Esophagus muscularis mucosa (tissue), 4 donors: ENCODE data around the gene IL18R1. TPM values are rescaled to one million over a fixed set of nuclear protein-coding genes. Genes with fewer than 3 reads are reported as not detected.

Experiments used
- DNase-seq: peaks from one replicate; pipeline ENCODE4 v3.0.0-alpha.2; 2017; ENCODE audit errors: extremely low spot score
- H3K27ac ChIP-seq, 4 donors: fragments of 200-600 bp; sonication (generic); replicated peaks in 1 of 4; 1 replicate in 3 of 4; 2 replicates in 1 of 4; pipeline ENCODE4 v1.5.1; 2016 to 2019; ENCODE audit warnings: mild to moderate bottlenecking in 1 of 4
- H3K27me3 ChIP-seq, 4 donors: fragments of 200-600 bp; sonication (generic); one replicate each; pipeline versions ENCODE4 v1.5.1 to v1.6.0; 2016 to 2019
- H3K36me3 ChIP-seq, 4 donors: fragments of 200-600 bp; sonication (generic); one replicate each; pipeline ENCODE4 v1.5.1; 2016 to 2019
- H3K4me1 ChIP-seq, 4 donors: fragments of 200-600 bp; sonication (generic); one replicate each; pipeline ENCODE4 v1.5.1; 2016 to 2019
- H3K4me3 ChIP-seq, 4 donors: fragments of 200-600 bp; sonication (generic); 1 replicate in 2 of 4; 2 replicates in 2 of 4; pipeline ENCODE4 v1.5.1; 2016 to 2019; ENCODE audit warnings: mild to moderate bottlenecking in 4 of 4, moderate library complexity in 1 of 4
- H3K9me3 ChIP-seq, 4 donors: fragments of 200-600 bp; sonication (generic); 1 replicate in 3 of 4; 2 replicates in 1 of 4; pipeline ENCODE4 v1.5.1; 2016 to 2019
- EP300 ChIP-seq: sonication (generic); formaldehyde crosslinking; IDR thresholded peaks from one replicate; pipeline ENCODE4 v1.6.1; 2017; ENCODE audit warnings: antibody characterized with exemption
- POLR2A ChIP-seq: fragments of 450-650 bp; IDR thresholded peaks from one replicate; pipeline ENCODE4 v1.6.1; 2017; ENCODE audit warnings: antibody characterized with exemption, moderate library complexity, mild to moderate bottlenecking, low read depth
- POLR2AphosphoS5 ChIP-seq, 2 donors: sonication (generic); formaldehyde crosslinking; IDR thresholded peaks; one replicate each; pipeline ENCODE4 v1.6.1; 2017; ENCODE audit warnings: antibody characterized with exemption in 2 of 2
- WGBS: methylation state at CpG from one replicate; pipeline ENCODE4 v1.1.5; 2018; 5-methylcytosine and 5-hydroxymethylcytosine counted together
- intact Hi-C: fragments of 100-400 bp; cut with DNase I; formaldehyde crosslinking; loops from one replicate; pipeline ENCODE4 v1.15.1; 2023
- total RNA-seq, 4 donors: library from RNA; depleted of rRNA; stranded (reverse); fragments of >200 nt; gene quantifications; one replicate each; pipeline versions ENCODE4 v1.1.0 to v1.2.1, GENCODE V29; 2016
- TF ChIP-seq, protein P1 (sequence below), 3 experiments: fragments of 200-600 bp in 2 of 3; fragments of 450-650 bp in 1 of 3; sonication (generic) in 2 of 3; IDR thresholded peaks; one replicate each; pipeline ENCODE4 v1.5.1; 2017 to 2019; ENCODE audit warnings: antibody characterized with exemption in 3 of 3, mild to moderate bottlenecking in 2 of 3, moderate library complexity in 1 of 3

Gene IL18R1
- total RNA-seq, 4 donors from 2014 or later: 2.8 to 11.8 (median 5.2) TPM

DNA sequence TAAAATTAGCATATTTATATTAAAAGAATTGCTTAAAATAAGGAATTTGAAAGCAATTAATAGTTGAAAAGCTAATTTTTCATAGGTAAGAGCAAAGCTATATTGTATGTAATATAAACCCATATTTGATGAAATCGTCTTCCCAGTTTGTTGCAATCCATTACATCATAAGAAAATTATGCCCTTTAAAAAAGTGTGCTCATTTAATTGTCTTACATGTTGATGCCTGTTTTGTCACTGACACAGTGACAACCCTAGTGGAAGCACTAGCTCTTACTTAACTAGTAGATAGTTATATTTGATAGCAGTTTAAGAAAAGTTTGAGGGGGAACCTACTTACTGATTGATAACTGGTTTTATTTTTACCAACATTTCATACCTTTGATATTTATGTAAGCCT, 37.3 kb downstream of the IL18R1 start:
- H3K9me3 ChIP-seq: no peaks in the 10 kb centered on the region
- H3K27me3 ChIP-seq: no peaks in the 10 kb centered on the region
- intact Hi-C loops: no loop called here
- H3K4me1 ChIP-seq: no peaks in the 10 kb centered on the region
- no peaks in the 10 kb centered on the region for H3K36me3 ChIP-seq
- DNase-seq: no peak
- WGBS: 57% methylated on average over 1 of the region's 1 CpG
- TF ChIP-seq POLR2A (no peak), EP300 (no peak), POLR2AphosphoS5 (IDR thresholded peaks at IDR 0.05) (no peak)
- TF ChIP-seq, protein P1, sequence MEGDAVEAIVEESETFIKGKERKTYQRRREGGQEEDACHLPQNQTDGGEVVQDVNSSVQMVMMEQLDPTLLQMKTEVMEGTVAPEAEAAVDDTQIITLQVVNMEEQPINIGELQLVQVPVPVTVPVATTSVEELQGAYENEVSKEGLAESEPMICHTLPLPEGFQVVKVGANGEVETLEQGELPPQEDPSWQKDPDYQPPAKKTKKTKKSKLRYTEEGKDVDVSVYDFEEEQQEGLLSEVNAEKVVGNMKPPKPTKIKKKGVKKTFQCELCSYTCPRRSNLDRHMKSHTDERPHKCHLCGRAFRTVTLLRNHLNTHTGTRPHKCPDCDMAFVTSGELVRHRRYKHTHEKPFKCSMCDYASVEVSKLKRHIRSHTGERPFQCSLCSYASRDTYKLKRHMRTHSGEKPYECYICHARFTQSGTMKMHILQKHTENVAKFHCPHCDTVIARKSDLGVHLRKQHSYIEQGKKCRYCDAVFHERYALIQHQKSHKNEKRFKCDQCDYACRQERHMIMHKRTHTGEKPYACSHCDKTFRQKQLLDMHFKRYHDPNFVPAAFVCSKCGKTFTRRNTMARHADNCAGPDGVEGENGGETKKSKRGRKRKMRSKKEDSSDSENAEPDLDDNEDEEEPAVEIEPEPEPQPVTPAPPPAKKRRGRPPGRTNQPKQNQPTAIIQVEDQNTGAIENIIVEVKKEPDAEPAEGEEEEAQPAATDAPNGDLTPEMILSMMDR (IDR thresholded peaks at IDR 0.05): no peak
- no peak overlapping the region for H3K27ac ChIP-seq
- no peak overlapping the region for H3K4me3 ChIP-seq

- intact Hi-C loops: no loop called here
- Histone ChIP-seq H3K27ac (no peak overlapping the region), H3K27me3 (no peaks in the 10 kb centered on the region), H3K4me3 (no peak overlapping the region), H3K4me1 (no peaks in the 10 kb centered on the region), H3K36me3 (no peaks in the 10 kb centered on the region), H3K9me3 (no peaks in the 10 kb centered on the region)
- DNase-seq: no peak
- 55% methylated on average over 2 of the region's 2 CpGs for WGBS
- TF ChIP-seq POLR2A: no peak
- TF ChIP-seq EP300: no peak
- no peak for TF ChIP-seq POLR2AphosphoS5 (IDR thresholded peaks at IDR 0.05)
- TF ChIP-seq, protein P1 (IDR thresholded peaks at IDR 0.05): no peak
Observed at GRCh38 chr2:102396012-102396411, 40.4 kb downstream of the IL18R1 start.

DNA sequence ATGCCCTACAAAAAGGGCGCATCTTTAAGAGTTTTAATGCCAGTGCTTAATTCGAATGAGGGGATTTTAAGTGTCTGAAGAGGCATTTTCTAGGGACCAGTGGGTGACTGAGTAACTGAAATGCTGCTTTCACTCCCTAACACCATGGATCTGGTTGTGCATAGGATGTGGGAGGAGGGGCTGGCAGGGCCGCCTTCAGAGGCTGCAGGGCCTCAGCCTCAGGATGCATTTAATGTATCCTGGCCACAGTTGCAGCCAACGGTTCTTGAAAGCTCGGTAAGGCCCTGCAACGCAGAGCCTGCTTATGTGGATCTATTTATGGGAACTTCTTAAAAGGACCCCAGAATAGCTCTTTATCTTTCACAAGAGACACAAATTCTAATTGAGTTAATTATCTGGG, 41.6 kb downstream of the IL18R1 start:
- Histone ChIP-seq H3K9me3 (no peaks in the 10 kb centered on the region), H3K4me3 (no peak overlapping the region), H3K4me1 (no peaks in the 10 kb centered on the region), H3K27me3 (no peaks in the 10 kb centered on the region), H3K36me3 (no peaks in the 10 kb centered on the region), H3K27ac (no peak overlapping the region)
- WGBS: 53% methylated on average over 6 of the region's 6 CpGs
- TF ChIP-seq, protein P1 (IDR thresholded peaks at IDR 0.05): no peak
- TF ChIP-seq POLR2AphosphoS5 (IDR thresholded peaks at IDR 0.05): no peak
- no peak for TF ChIP-seq POLR2A
- no peak for TF ChIP-seq EP300
- intact Hi-C loops: no loop called here
- peak; percentile 55 for DNase-seq

DNA sequence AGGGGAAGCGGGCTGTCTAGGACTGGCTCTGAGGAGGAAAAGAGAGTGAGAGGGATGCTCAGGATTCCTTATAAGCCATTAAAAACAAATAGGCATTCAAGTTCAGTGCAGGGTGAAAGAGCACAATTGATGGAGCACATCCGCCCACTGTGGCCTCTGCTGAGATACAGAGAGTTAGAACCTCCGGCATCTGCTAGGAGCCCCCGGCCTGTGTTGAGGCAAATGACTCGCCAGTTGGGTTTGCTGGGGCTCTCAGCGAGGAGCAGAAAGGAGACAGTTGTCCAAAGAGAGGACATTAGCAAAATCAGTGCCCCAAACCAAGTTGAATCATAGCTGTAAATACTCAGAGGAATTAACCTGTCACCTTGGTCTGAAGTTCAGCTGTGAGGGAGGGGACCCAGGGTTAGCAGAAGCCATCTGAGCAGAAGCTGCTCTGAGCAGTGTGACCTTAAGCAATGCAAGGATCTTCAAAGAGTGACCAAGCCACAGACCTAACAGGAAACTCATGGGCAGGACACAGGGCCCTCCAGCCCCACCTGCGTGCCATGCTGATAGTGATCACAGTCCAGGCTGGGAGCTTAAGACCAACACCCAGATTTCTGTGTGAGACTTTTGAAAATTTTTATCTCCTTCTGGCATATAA, 44.0 kb downstream of the IL18R1 start:
- H3K4me3 ChIP-seq: no peak overlapping the region
- DNase-seq: peak; percentile 86
- no peaks in the 10 kb centered on the region for H3K27me3 ChIP-seq
- no peaks in the 10 kb centered on the region for H3K36me3 ChIP-seq
- 81% methylated on average over 7 of the region's 7 CpGs for WGBS
- no peak overlapping the region for H3K27ac ChIP-seq
- intact Hi-C loops: no loop called here
- no peaks in the 10 kb centered on the region for H3K9me3 ChIP-seq
- H3K4me1 ChIP-seq: no peaks in the 10 kb centered on the region
- TF ChIP-seq EP300: no peak
- TF ChIP-seq, protein P1 (IDR thresholded peaks at IDR 0.05): no peak
- no peak for TF ChIP-seq POLR2AphosphoS5 (IDR thresholded peaks at IDR 0.05)
- no peak for TF ChIP-seq POLR2A

GRCh38 chr2:102401456-102401855, 45.9 kb downstream of the IL18R1 start:
- TF ChIP-seq POLR2A (no peak), EP300 (no peak), POLR2AphosphoS5 (IDR thresholded peaks at IDR 0.05) (no peak)
- TF ChIP-seq, protein P1 (IDR thresholded peaks at IDR 0.05): no peak
- Histone ChIP-seq H3K27ac (no peak overlapping the region), H3K27me3 (no peaks in the 10 kb centered on the region), H3K9me3 (no peaks in the 10 kb centered on the region), H3K4me3 (no peak overlapping the region), H3K36me3 (no peaks in the 10 kb centered on the region), H3K4me1 (no peaks in the 10 kb centered on the region)
- DNase-seq: no peak
- intact Hi-C loops: no loop called here
